Esophagus squamous epithelium (tissue), 5 donors: ENCODE measurements around the gene HNRNPU. TPM values are rescaled to one million over a fixed set of nuclear protein-coding genes. Genes with fewer than 3 reads are reported as not detected.

ENCODE experiments used
- DNase-seq: peaks from one replicate; lab custom pipeline; 2025; lab: John Stamatoyannopoulos, UW
- H3K27ac ChIP-seq, 4 donors: fragments of 200-600 bp; sonication (generic); one replicate each; pipeline ENCODE4 v1.5.1; 2016 to 2019; ENCODE audit warnings: mild to moderate bottlenecking in 1 of 4
- H3K27me3 ChIP-seq, 4 donors: fragments of 200-600 bp; sonication (generic); 1 replicate in 3 of 4; 2 replicates in 1 of 4; pipeline versions ENCODE4 v1.5.1 to v1.6.0; 2017 to 2021; ENCODE audit warnings: antibody characterized with exemption in 1 of 4
- H3K36me3 ChIP-seq, 3 donors: fragments of 200-600 bp; sonication (generic); one replicate each; pipeline ENCODE4 v1.5.1; 2016 to 2019
- H3K4me1 ChIP-seq, 3 donors: fragments of 200-600 bp; sonication (generic); one replicate each; pipeline ENCODE4 v1.5.1; 2017 to 2019
- H3K4me3 ChIP-seq, 4 donors: fragments of 200-600 bp; sonication (generic); 1 replicate in 3 of 4; 2 replicates in 1 of 4; pipeline ENCODE4 v1.5.1; 2016 to 2019; ENCODE audit warnings: mild to moderate bottlenecking in 2 of 4, moderate library complexity in 1 of 4
- H3K9me3 ChIP-seq, 3 donors: fragments of 200-600 bp; sonication (generic); one replicate each; pipeline ENCODE4 v1.5.1; 2016 to 2019
- POLR2A ChIP-seq, 4 donors: fragments of 450-650 bp; IDR thresholded peaks; one replicate each; pipeline ENCODE4 v1.6.1; 2017; ENCODE audit warnings: antibody characterized with exemption in 4 of 4, mild to moderate bottlenecking in 4 of 4, moderate library complexity in 3 of 4
- WGBS, 2 donors: methylation state at CpG; one replicate each; pipeline ENCODE4 v1.1.5; 2018; 5-methylcytosine and 5-hydroxymethylcytosine counted together
- intact Hi-C: fragments of 100-400 bp; cut with DNase I; formaldehyde crosslinking; loops from one replicate; pipeline ENCODE4 v1.15.0; 2022
- total RNA-seq, 4 donors: library from RNA; depleted of rRNA; stranded (reverse); fragments of >200 nt; gene quantifications; one replicate each; pipeline ENCODE4 v1.1.0, GENCODE V29; 2016
- TF ChIP-seq, protein P1 (sequence below), 6 experiments: fragments of 450-650 bp in 4 of 6; fragments of 200-600 bp in 2 of 6; sonication (generic) in 2 of 6; IDR thresholded peaks; one replicate each; pipeline ENCODE4 v1.5.1; 2016 to 2019; ENCODE audit warnings: antibody characterized with exemption in 6 of 6, mild to moderate bottlenecking in 4 of 6, moderate library complexity in 4 of 6
- donor health status: DM: yes; HTN: yes; CAD: no.

Gene HNRNPU
- total RNA-seq, 4 donors from 2014 or later = 176 to 308 (median 257) TPM

DNA sequence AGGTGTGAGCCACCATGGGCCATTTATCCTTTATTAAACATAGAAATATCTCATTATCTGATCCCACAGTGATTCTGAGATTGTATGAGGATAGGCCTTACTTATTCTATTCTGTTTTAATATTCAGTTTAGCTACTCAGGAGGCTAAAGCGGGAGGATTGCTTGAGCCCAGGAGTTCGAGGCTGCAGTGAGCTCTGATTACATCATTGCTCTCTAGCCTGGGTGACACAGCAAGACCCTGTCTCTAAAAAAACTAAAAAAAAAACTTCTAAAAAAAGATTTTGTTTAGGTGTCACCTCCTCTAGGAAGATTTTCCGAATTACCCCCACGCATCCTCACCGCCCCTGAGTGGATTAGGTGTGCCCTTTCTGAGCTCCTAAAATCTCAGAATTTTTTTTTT is 14.3 kb upstream of the HNRNPU start:
- intact Hi-C loops = no loop called here
- no peak for DNase-seq

DNA sequence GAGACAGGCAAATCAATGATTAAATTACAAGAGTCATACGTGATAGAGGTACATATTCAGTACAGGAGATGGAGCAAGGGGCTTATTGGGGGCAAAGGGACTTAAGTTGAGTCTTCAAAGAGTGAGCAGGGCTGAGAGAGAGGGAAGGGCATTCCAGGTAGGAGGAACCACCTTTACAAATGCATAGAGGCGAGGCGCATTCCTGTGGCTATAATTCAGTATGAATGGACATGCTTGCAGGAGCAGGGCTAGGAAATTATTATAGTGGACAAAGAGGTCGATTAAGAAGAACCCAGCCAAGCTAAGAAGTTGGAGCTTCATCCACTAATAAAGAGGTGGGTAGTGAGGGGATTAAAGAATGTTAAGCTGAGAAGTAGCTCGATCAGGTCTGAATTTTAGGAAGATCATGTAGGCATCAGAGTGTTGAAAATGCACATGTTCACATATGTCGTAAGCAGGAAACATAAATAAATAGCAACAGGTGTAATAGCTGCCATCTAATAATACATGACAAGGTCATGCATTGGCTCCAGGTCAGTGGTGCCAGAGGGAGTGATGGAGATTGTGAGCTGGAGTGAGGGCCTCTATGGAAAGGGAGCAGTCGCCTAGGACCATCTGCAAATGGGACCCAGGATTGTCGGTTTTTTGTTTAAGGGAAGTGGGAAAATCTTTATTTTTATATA is 12.0 kb upstream of the HNRNPU start:
- H3K27me3 ChIP-seq = no peaks in the 10 kb centered on the region
- DNase-seq = no peak
- 85 to 86% methylated on average over 8 of the region's 8 CpGs for WGBS, 2 donors
- no peak overlapping the region for H3K4me3 ChIP-seq
- no peak overlapping the region for H3K27ac ChIP-seq
- H3K9me3 ChIP-seq = no peaks in the 10 kb centered on the region
- no peaks in the 10 kb centered on the region for H3K36me3 ChIP-seq
- no peak for TF ChIP-seq POLR2A (IDR thresholded peaks at IDR 0.05)
- TF ChIP-seq, protein P1, sequence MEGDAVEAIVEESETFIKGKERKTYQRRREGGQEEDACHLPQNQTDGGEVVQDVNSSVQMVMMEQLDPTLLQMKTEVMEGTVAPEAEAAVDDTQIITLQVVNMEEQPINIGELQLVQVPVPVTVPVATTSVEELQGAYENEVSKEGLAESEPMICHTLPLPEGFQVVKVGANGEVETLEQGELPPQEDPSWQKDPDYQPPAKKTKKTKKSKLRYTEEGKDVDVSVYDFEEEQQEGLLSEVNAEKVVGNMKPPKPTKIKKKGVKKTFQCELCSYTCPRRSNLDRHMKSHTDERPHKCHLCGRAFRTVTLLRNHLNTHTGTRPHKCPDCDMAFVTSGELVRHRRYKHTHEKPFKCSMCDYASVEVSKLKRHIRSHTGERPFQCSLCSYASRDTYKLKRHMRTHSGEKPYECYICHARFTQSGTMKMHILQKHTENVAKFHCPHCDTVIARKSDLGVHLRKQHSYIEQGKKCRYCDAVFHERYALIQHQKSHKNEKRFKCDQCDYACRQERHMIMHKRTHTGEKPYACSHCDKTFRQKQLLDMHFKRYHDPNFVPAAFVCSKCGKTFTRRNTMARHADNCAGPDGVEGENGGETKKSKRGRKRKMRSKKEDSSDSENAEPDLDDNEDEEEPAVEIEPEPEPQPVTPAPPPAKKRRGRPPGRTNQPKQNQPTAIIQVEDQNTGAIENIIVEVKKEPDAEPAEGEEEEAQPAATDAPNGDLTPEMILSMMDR (IDR thresholded peaks at IDR 0.05) = no peak
- H3K4me1 ChIP-seq = no peaks in the 10 kb centered on the region
- intact Hi-C loops = no loop called here

More for the DNA sequence above, 14.3 kb upstream of the HNRNPU start:
- Histone ChIP-seq H3K36me3 (no peaks in the 10 kb centered on the region), H3K27ac (no peak overlapping the region), H3K27me3 (no peaks in the 10 kb centered on the region), H3K9me3 (no peaks in the 10 kb centered on the region), H3K4me3 (no peak overlapping the region), H3K4me1 (no peaks in the 10 kb centered on the region)
- TF ChIP-seq, protein P1 (IDR thresholded peaks at IDR 0.05) = no peak
- no peak for TF ChIP-seq POLR2A (IDR thresholded peaks at IDR 0.05)
- WGBS, 2 donors = 93 to 94% methylated on average over 5 of the region's 5 CpGs

DNA sequence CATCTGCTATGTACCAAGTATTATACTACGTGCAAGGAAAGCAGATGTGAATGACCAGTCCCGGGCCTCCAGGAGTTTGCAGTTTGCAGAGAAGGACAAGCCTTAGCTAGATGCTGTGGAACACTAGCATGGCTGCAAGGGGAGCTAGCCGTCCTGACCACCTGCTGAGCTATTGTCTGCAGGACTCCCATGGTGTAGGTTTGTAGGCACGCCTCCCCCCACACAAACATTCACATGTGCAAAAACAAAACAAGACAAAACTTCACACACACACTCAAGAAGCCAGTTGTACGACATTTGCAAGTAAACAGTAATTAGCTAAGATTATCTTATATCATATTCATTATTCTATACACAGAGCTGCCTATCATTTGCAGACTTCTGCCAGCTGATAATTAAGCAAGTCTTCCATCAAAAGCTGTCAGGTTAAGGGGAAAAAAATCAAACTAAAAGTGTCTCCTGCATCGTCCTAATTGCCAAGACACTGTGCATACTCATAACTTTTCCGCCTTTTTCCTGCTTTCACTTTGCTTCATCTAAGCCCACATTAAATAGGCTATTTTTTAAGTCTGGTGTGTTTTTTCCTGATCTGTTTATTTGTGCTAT is 10.7 kb upstream of the HNRNPU start:
- TF ChIP-seq POLR2A (IDR thresholded peaks at IDR 0.05) = no peak
- TF ChIP-seq, protein P1 (IDR thresholded peaks at IDR 0.05) = no peak
- no peak for DNase-seq
- no peak overlapping the region for H3K4me3 ChIP-seq
- H3K9me3 ChIP-seq = no peaks in the 10 kb centered on the region
- no peak overlapping the region for H3K27ac ChIP-seq
- H3K4me1 ChIP-seq = no peaks in the 10 kb centered on the region
- 66 to 68% methylated on average over 6 to 7 of the region's 7 CpGs for WGBS, 2 donors
- H3K36me3 ChIP-seq = no peaks in the 10 kb centered on the region
- intact Hi-C loops = no loop called here
- no peaks in the 10 kb centered on the region for H3K27me3 ChIP-seq

DNA sequence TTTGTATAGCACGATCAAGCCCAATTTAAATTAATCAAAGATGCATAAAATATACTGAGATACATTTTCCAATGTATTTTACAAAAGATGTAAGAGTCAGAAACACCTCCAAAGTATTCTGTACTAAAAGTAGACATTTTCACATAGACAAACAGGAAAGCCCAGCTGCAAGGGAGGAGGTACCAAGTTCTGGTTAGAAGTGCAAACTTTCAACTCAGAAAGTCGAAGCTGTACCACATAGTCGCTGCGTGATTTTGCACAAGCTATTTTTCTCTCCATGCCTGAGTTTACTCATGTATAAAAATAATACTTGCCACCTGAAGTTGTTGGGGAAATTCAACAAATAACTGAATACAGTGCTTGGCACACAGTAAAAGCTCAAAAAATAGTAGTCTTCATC is 5.6 kb upstream of the HNRNPU start:
- no peak for TF ChIP-seq POLR2A (IDR thresholded peaks at IDR 0.05)
- intact Hi-C loops = no loop called here
- Histone ChIP-seq H3K36me3 (no peaks in the 10 kb centered on the region), H3K4me1 (peaks cover 0 to 10% (median 0%) of the 10 kb centered on the region in 3 donors), H3K4me3 (no peak overlapping the region), H3K27me3 (no peaks in the 10 kb centered on the region), H3K27ac (no peak overlapping the region), H3K9me3 (no peaks in the 10 kb centered on the region)
- no peak for DNase-seq
- 93 to 94% methylated on average over 4 of the region's 4 CpGs for WGBS, 2 donors

DNA sequence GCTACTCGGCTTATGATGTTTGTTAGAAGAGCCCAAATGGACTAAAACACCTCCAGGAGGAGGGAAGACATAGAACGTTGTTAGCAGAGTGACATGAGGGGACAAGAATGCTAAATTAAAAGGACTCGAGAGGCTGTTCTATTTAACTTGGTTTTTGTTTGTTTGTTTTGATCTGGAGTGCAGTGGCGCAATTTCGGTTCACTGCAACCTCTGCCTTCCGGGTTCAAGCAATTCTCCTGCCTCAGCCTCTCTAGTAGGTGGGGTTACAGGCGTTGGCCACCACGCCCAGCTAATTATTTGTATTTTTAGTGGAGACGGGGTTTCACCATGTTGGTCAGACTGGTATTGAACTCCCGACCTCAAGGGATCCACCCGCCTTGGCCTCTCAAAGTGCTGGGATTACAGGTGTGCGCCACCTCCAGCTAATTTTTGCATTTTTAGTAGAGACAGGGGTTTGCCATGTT is 5.1 kb upstream of the HNRNPU start:
- no peak for DNase-seq
- H3K9me3 ChIP-seq = no peaks in the 10 kb centered on the region
- intact Hi-C loops = no loop called here
- TF ChIP-seq, protein P1 (IDR thresholded peaks at IDR 0.05) = no peak
- TF ChIP-seq POLR2A (IDR thresholded peaks at IDR 0.05) = no peak
- H3K4me3 ChIP-seq = no peak overlapping the region
- 88 to 93% methylated on average over 9 to 12 of the region's 12 CpGs for WGBS, 2 donors
- H3K27ac ChIP-seq = no peak overlapping the region
- peaks cover 0 to 11% (median 0%) of the 10 kb centered on the region in 3 donors for H3K4me1 ChIP-seq
- no peaks in the 10 kb centered on the region for H3K36me3 ChIP-seq
- H3K27me3 ChIP-seq = no peaks in the 10 kb centered on the region
